Measurements from ENCODE around the gene PRDM5.

Gene PRDM5

GRCh38 chr4:120877021-120877420 lies 45.5 kb downstream of the PRDM5 start:
- WGBS, 2 experiments: 89 to 94% methylated on average over 3 of the region's 3 CpGs
- no peaks in the 10 kb centered on the region for H3K36me3 ChIP-seq (ENCODE audit: control insufficient read depth, insufficient read depth, low read length)

GRCh38 chr4:120874792-120875774 lies 47.4 kb downstream of the PRDM5 start:
- Histone ChIP-seq H3K4me1 (ENCODE audit: control insufficient read depth, insufficient read depth, low read length) (no peaks in the 10 kb centered on the region), H3K9me3 (ENCODE audit: control insufficient read depth, low read length) (no peaks in the 10 kb centered on the region), H3K27ac (ENCODE audit: insufficient read depth, low read depth, low read length, poor library complexity, severe bottlenecking) (no peak overlapping the region), H3K27me3 (ENCODE audit: control insufficient read depth, insufficient read depth, low read length, poor library complexity, severe bottlenecking) (no peaks in the 10 kb centered on the region), H3K4me3 (ENCODE audit: insufficient read depth, low read depth, low read length) (no peak overlapping the region), H3K36me3 (ENCODE audit: control insufficient read depth, insufficient read depth, low read length) (no peaks in the 10 kb centered on the region)
- WGBS, 2 experiments: 87 to 89% methylated on average over 4 of the region's 4 CpGs

More at GRCh38 chr4:120877021-120877420, 45.5 kb downstream of the PRDM5 start:
- no peaks in the 10 kb centered on the region for H3K4me1 ChIP-seq (ENCODE audit: control insufficient read depth, insufficient read depth, low read length)
- H3K4me3 ChIP-seq (ENCODE audit: insufficient read depth, low read depth, low read length): no peak overlapping the region
- no peaks in the 10 kb centered on the region for H3K27me3 ChIP-seq (ENCODE audit: control insufficient read depth, insufficient read depth, low read length, poor library complexity, severe bottlenecking)
- H3K27ac ChIP-seq (ENCODE audit: insufficient read depth, low read depth, low read length, poor library complexity, severe bottlenecking): no peak overlapping the region
- no peaks in the 10 kb centered on the region for H3K9me3 ChIP-seq (ENCODE audit: control insufficient read depth, low read length)

GRCh38 chr4:120873554-120873953 lies 49.0 kb downstream of the PRDM5 start:
- no peak overlapping the region for H3K4me3 ChIP-seq (ENCODE audit: insufficient read depth, low read depth, low read length)
- no peaks in the 10 kb centered on the region for H3K36me3 ChIP-seq (ENCODE audit: control insufficient read depth, insufficient read depth, low read length)
- no peaks in the 10 kb centered on the region for H3K4me1 ChIP-seq (ENCODE audit: control insufficient read depth, insufficient read depth, low read length)
- H3K27me3 ChIP-seq (ENCODE audit: control insufficient read depth, insufficient read depth, low read length, poor library complexity, severe bottlenecking): no peaks in the 10 kb centered on the region
- H3K9me3 ChIP-seq (ENCODE audit: control insufficient read depth, low read length): no peaks in the 10 kb centered on the region
- WGBS, 2 experiments: 89 to 94% methylated on average over 1 of the region's 1 CpG
- no peak overlapping the region for H3K27ac ChIP-seq (ENCODE audit: insufficient read depth, low read depth, low read length, poor library complexity, severe bottlenecking)

- no peak overlapping the region for H3K4me3 ChIP-seq (ENCODE audit: insufficient read depth, low read depth, low read length)
- no peaks in the 10 kb centered on the region for H3K36me3 ChIP-seq (ENCODE audit: control insufficient read depth, insufficient read depth, low read length)
- no peak overlapping the region for H3K27ac ChIP-seq (ENCODE audit: insufficient read depth, low read depth, low read length, poor library complexity, severe bottlenecking)
- WGBS, 2 experiments: 91 to 96% methylated on average over 3 to 4 of the region's 4 CpGs
- H3K9me3 ChIP-seq (ENCODE audit: control insufficient read depth, low read length): no peaks in the 10 kb centered on the region
- no peaks in the 10 kb centered on the region for H3K4me1 ChIP-seq (ENCODE audit: control insufficient read depth, insufficient read depth, low read length)
- H3K27me3 ChIP-seq (ENCODE audit: control insufficient read depth, insufficient read depth, low read length, poor library complexity, severe bottlenecking): no peaks in the 10 kb centered on the region
Observed at GRCh38 chr4:120871173-120871572, 51.4 kb downstream of the PRDM5 start.

- Histone ChIP-seq H3K4me3 (ENCODE audit: insufficient read depth, low read depth, low read length) (no peak overlapping the region), H3K4me1 (ENCODE audit: control insufficient read depth, insufficient read depth, low read length) (no peaks in the 10 kb centered on the region), H3K27ac (ENCODE audit: insufficient read depth, low read depth, low read length, poor library complexity, severe bottlenecking) (no peak overlapping the region), H3K36me3 (ENCODE audit: control insufficient read depth, insufficient read depth, low read length) (no peaks in the 10 kb centered on the region), H3K27me3 (ENCODE audit: control insufficient read depth, insufficient read depth, low read length, poor library complexity, severe bottlenecking) (no peaks in the 10 kb centered on the region), H3K9me3 (ENCODE audit: control insufficient read depth, low read length) (no peaks in the 10 kb centered on the region)
- WGBS, 2 experiments: 72 to 73% methylated on average over 3 of the region's 3 CpGs
Observed at GRCh38 chr4:120870279-120870673, 52.2 kb downstream of the PRDM5 start.

GRCh38 chr4:120869613-120870278 lies 52.8 kb downstream of the PRDM5 start:
- no peaks in the 10 kb centered on the region for H3K4me1 ChIP-seq (ENCODE audit: control insufficient read depth, insufficient read depth, low read length)
- no peaks in the 10 kb centered on the region for H3K9me3 ChIP-seq (ENCODE audit: control insufficient read depth, low read length)
- WGBS, 2 experiments: 77 to 81% methylated on average over 5 of the region's 5 CpGs
- no peak overlapping the region for H3K4me3 ChIP-seq (ENCODE audit: insufficient read depth, low read depth, low read length)
- no peaks in the 10 kb centered on the region for H3K36me3 ChIP-seq (ENCODE audit: control insufficient read depth, insufficient read depth, low read length)
- no peaks in the 10 kb centered on the region for H3K27me3 ChIP-seq (ENCODE audit: control insufficient read depth, insufficient read depth, low read length, poor library complexity, severe bottlenecking)
- H3K27ac ChIP-seq (ENCODE audit: insufficient read depth, low read depth, low read length, poor library complexity, severe bottlenecking): no peak overlapping the region

- Histone ChIP-seq H3K4me3 (ENCODE audit: insufficient read depth, low read depth, low read length) (no peak overlapping the region), H3K9me3 (ENCODE audit: control insufficient read depth, low read length) (no peaks in the 10 kb centered on the region), H3K4me1 (ENCODE audit: control insufficient read depth, insufficient read depth, low read length) (no peaks in the 10 kb centered on the region), H3K27ac (ENCODE audit: insufficient read depth, low read depth, low read length, poor library complexity, severe bottlenecking) (no peak overlapping the region), H3K27me3 (ENCODE audit: control insufficient read depth, insufficient read depth, low read length, poor library complexity, severe bottlenecking) (no peaks in the 10 kb centered on the region), H3K36me3 (ENCODE audit: control insufficient read depth, insufficient read depth, low read length) (no peaks in the 10 kb centered on the region)
Observed at GRCh38 chr4:120867506-120867905, 55.0 kb downstream of the PRDM5 start.

- Histone ChIP-seq H3K27ac (ENCODE audit: insufficient read depth, low read depth, low read length, poor library complexity, severe bottlenecking) (no peak overlapping the region), H3K36me3 (ENCODE audit: control insufficient read depth, insufficient read depth, low read length) (no peaks in the 10 kb centered on the region), H3K9me3 (ENCODE audit: control insufficient read depth, low read length) (no peaks in the 10 kb centered on the region), H3K4me3 (ENCODE audit: insufficient read depth, low read depth, low read length) (no peak overlapping the region), H3K27me3 (ENCODE audit: control insufficient read depth, insufficient read depth, low read length, poor library complexity, severe bottlenecking) (no peaks in the 10 kb centered on the region), H3K4me1 (ENCODE audit: control insufficient read depth, insufficient read depth, low read length) (no peaks in the 10 kb centered on the region)
- 90 to 96% methylated on average over 1 of the region's 1 CpG for WGBS, 2 experiments
Observed at GRCh38 chr4:120865985-120866384, 56.5 kb downstream of the PRDM5 start.

GRCh38 chr4:120864969-120865368 lies 57.6 kb downstream of the PRDM5 start:
- H3K4me1 ChIP-seq (ENCODE audit: control insufficient read depth, insufficient read depth, low read length): no peaks in the 10 kb centered on the region
- H3K27ac ChIP-seq (ENCODE audit: insufficient read depth, low read depth, low read length, poor library complexity, severe bottlenecking): no peak overlapping the region
- no peaks in the 10 kb centered on the region for H3K36me3 ChIP-seq (ENCODE audit: control insufficient read depth, insufficient read depth, low read length)
- WGBS, 2 experiments: 91 to 96% methylated on average over 2 of the region's 2 CpGs
- H3K9me3 ChIP-seq (ENCODE audit: control insufficient read depth, low read length): no peaks in the 10 kb centered on the region
- no peaks in the 10 kb centered on the region for H3K27me3 ChIP-seq (ENCODE audit: control insufficient read depth, insufficient read depth, low read length, poor library complexity, severe bottlenecking)
- H3K4me3 ChIP-seq (ENCODE audit: insufficient read depth, low read depth, low read length): no peak overlapping the region

- Histone ChIP-seq H3K27me3 (ENCODE audit: control insufficient read depth, insufficient read depth, low read length, poor library complexity, severe bottlenecking) (no peaks in the 10 kb centered on the region), H3K36me3 (ENCODE audit: control insufficient read depth, insufficient read depth, low read length) (no peaks in the 10 kb centered on the region), H3K4me3 (ENCODE audit: insufficient read depth, low read depth, low read length) (no peak overlapping the region), H3K9me3 (ENCODE audit: control insufficient read depth, low read length) (no peaks in the 10 kb centered on the region), H3K4me1 (ENCODE audit: control insufficient read depth, insufficient read depth, low read length) (no peaks in the 10 kb centered on the region), H3K27ac (ENCODE audit: insufficient read depth, low read depth, low read length, poor library complexity, severe bottlenecking) (no peak overlapping the region)
- WGBS, 2 experiments: 95 to 99% methylated on average over 2 of the region's 2 CpGs
Observed at GRCh38 chr4:120862432-120862831, 60.1 kb downstream of the PRDM5 start.

Measured in ectodermal cell (in vitro differentiated cells).